ENCODE data around the gene NCAM1.

DNA sequence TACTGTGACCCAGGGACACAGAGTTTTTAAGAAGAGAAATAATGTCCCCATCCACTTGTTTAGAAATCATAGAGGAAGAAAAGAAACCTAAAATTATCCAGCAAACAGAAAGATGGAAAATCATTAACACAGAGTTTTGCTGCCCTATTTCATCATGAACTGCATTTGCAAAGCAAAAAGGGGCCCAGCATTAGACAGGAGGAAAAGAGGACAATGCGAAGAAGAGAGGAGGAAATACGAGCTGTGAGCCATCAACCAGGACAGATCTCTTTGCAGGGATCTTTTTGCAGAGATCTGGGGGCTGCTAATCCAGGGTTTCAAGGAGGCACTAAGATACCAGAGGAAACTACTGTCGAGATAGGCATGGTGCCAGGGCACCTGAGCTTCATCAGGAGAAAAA lies 14.4 kb upstream of the NCAM1 start:
- TF ChIP-seq, protein P1, sequence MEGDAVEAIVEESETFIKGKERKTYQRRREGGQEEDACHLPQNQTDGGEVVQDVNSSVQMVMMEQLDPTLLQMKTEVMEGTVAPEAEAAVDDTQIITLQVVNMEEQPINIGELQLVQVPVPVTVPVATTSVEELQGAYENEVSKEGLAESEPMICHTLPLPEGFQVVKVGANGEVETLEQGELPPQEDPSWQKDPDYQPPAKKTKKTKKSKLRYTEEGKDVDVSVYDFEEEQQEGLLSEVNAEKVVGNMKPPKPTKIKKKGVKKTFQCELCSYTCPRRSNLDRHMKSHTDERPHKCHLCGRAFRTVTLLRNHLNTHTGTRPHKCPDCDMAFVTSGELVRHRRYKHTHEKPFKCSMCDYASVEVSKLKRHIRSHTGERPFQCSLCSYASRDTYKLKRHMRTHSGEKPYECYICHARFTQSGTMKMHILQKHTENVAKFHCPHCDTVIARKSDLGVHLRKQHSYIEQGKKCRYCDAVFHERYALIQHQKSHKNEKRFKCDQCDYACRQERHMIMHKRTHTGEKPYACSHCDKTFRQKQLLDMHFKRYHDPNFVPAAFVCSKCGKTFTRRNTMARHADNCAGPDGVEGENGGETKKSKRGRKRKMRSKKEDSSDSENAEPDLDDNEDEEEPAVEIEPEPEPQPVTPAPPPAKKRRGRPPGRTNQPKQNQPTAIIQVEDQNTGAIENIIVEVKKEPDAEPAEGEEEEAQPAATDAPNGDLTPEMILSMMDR (IDR thresholded peaks at IDR 0.05): no peak
- no peak for TF ChIP-seq POLR2A (IDR thresholded peaks at IDR 0.05)

Data from Peyer's patch (tissue), 4 donors.